ENCODE measurements around the gene ZNF710. TPM values are rescaled to one million over a fixed set of nuclear protein-coding genes. Genes with fewer than 3 reads are reported as not detected.
"Not testable (repeated sequence)": the region's sequence is repeated elsewhere in the genome, so short reads cannot be mapped to it uniquely, and the experiment has no call there.

The ZNF710 gene, protein sequence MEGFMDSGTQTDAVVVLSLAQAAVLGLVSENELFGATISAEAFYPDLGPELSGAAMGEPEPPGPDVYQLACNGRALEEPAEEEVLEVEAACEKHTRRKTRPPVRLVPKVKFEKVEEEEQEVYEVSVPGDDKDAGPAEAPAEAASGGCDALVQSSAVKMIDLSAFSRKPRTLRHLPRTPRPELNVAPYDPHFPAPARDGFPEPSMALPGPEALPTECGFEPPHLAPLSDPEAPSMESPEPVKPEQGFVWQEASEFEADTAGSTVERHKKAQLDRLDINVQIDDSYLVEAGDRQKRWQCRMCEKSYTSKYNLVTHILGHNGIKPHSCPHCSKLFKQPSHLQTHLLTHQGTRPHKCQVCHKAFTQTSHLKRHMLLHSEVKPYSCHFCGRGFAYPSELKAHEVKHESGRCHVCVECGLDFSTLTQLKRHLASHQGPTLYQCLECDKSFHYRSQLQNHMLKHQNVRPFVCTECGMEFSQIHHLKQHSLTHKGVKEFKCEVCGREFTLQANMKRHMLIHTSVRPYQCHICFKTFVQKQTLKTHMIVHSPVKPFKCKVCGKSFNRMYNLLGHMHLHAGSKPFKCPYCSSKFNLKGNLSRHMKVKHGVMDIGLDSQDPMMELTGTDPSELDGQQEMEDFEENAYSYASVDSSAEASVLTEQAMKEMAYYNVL
- 5.4 TPM for total RNA-seq
- long read RNA-seq, partial matches to known transcripts = 4 of 7 reads
- long read RNA-seq, other reads (novel, unspliced or antisense) = 3 of 7 reads

DNA sequence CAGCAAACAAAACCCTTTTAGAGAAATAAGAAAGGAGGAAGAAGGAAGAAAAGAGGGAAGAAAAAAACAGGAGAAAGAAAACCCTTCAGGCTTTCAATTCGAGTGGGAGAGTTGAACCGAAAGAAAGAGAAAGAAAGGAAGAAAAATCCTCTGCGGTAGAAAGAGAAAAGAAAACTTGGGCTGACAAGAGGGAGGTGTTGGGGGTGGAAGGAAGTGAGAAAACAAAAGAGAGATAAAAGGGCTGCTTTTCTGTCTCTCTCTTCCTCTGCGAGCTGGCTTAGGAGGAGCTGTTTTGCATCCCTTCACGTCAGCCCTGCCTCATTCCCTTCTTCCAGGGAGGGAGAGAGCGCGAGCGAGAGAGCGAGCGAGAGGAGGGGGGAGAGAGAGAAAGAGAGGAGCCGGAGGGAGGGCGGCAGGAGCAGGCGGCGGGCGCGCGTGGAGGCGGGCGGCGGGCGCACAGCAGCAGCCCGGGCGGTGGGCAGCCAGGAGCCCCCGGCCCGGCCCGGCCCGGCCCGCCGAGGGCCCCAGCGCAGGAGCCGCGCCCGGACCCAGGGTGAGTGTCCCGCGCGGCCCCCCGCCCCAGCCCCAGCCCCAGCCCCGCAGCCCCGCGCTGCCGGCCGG is at the start of gene ZNF710:
Gene ZNF710, plus strand, starts transcription at position 263 of the 621 bp plus-strand sequence. CDS start 65,814 bp downstream, outside the sequence.
- intact Hi-C loops (cut with DNase I) = loop anchor here (2.0 kb wide), 1 partner anchor 70 kb away; no protein-coding TSS in a partner anchor
- peak; percentile 79 for DNase-seq (ENCODE audit: missing footprints)
- ATAC-seq = peak; percentile 59

DNA sequence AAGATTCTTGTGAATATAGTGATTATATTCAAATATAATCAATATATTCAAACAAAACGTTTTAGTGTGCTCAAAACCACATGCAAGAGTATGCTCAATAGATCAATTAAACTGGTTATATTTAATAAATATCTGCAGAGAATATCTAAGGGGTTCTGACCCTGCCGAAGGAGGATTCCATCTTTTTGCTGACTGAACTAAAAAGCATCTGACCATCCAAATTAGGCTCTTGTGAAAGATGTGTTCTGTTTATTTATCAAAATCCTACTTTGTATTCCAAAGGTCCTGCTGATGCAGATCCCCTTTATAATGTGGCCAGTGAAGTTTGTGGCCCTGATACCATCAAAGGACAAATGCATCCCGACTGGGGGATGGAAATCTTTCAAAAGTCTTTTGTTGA is 46.6 kb upstream of the ZNF710 start:
- ATAC-seq = no peak
- intact Hi-C loops (cut with DNase I) = no loop called here
- DNase-seq (ENCODE audit: missing footprints) = no peak

DNA sequence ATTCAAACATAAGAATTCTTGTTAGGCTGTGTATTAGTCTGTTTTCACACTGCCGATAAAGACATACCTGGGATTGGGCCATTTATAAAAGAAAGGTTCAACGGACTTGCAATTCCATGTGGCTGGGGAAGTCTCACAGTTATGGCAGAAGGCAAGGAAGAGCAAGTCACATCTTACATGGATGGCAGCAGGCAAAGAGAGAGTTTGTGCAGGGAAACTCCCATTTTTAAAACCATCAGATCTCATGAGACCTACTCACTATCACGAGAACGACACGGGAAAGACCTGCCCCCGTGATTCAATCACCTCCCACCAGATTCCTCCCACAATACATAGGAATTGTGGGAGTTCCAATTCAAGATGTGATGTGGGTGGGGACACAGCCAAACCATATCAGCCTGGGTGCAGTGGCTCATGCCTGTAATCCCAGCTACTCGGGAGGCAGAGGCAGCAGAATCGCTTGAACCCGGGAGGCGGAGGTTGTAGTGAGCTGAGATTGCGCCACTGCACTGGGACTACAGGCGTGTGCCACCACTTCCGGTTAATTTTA is 45.6 kb upstream of the ZNF710 start:
- DNase-seq (ENCODE audit: missing footprints); intact Hi-C loops (cut with DNase I); ATAC-seq: not testable (repeated sequence)

DNA sequence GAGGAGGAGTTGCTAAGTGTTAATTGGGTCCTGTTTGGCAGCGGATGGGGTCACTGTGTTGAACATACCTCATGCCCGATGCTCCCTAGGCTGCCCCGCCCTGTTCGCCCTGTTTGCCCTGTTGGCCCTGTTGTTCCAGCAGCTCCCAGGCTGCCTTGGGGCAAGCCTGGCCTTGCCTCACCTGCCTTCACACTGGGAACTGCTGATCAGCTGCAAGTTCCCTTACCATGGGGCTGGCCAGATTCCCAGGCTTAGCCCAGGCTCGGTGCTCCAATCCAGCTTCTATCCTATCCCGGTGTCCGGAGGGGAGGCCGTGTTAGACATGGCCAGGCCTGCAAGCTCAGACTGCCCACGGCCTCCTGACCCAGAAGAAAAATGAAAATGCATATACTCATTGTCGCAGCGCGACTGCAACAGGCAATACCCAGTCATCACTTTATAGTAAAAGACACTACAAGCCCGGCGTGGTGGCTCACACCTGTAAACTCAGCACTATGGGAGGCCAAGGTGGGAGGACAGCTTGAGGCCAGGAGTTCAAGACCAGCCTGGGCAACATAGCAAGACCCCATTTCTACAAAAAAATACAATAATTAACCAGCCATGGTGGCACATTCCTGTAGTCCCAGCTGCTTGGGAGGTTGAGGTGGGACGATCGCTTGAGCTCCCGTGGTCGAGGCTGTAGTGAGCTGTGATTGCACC is 42.9 kb upstream of the ZNF710 start:
- DNase-seq (ENCODE audit: missing footprints) (no peak), ATAC-seq (no peak)
- intact Hi-C loops (cut with DNase I) = no loop called here

DNA sequence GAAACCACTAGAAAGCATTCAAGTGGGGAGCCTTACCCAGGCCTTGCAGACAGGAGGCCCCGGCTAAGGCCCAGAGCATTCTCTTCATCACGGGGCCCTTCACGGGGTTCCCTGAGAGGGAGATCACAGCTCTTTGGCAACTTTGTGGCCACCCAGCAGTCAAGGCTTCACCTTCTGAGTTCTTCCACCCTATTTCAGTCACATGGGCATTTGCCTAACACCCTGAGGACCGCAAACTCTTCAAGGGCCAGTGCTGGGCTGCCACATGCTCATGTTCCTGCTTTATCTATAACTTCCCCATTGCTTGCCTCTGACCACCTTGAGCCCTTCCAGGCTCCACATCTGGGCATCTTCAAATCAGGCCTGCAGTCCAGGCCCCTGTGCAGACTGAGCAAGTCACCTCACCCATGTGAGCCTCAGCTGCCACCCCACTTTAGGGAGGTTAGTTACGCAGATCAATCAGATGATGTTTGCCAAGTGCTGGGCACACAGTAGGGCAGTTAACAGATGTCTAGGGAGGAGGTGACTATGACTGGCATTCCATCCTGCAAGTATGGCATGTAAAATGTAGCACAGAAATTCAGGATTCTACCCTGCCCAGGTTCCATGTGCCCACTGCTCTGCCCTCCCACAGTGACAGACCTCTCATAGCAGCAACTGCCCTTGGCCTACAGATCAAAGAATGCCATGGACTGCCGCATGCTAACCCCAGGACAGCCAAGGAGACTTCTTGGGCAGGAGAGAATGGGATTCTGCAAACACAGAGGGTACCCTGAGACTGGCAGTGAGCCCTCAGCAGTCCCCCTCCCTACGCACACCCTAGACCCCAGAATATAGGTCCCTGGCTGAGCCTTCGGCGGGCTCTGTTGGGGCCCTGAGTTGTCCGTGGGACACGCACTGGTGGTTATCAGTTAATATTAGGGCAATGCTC is 37.6 kb upstream of the ZNF710 start:
- DNase-seq (ENCODE audit: missing footprints) (peak; percentile 82), ATAC-seq (peak; percentile 52)

DNA sequence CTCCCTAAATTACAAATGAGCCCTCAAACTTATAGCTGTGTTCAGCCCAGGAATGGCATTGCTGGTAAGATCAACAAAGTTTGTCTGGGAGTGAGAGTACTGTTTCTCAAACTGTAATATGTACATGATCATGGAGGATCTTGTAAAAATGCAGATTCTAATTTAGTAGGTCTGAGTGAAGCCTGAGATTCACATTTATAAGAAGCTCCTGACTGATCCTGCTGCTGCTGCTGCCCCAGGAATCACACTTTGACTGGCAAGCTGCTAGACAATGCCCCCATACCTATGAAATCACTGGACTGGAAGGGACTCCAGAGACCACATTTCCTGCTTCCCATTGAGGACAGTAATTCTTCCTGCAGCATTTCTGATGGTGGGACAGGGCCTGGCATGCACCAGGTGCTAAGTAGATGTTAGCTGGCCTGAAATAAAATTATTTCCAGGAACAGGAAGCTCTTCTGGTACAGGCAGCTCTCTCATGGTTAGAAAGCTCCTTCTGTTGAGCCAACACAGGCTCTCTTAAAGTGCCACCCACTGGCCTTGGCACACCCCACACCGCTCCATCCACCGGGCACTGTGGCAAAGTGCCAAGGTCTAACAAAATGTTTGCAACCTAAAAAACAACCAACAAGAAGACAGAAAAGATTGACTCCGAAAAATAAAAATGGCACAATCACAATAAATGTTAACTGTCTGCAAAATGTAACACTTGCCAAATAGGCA is 36.7 kb upstream of the ZNF710 start:
- intact Hi-C loops (cut with DNase I) = no loop called here
- no peak for DNase-seq (ENCODE audit: missing footprints)
- ATAC-seq = peak; percentile 56

More for the DNA sequence above, 37.6 kb upstream of the ZNF710 start:
- intact Hi-C loops (cut with DNase I) = no loop called here

DNA sequence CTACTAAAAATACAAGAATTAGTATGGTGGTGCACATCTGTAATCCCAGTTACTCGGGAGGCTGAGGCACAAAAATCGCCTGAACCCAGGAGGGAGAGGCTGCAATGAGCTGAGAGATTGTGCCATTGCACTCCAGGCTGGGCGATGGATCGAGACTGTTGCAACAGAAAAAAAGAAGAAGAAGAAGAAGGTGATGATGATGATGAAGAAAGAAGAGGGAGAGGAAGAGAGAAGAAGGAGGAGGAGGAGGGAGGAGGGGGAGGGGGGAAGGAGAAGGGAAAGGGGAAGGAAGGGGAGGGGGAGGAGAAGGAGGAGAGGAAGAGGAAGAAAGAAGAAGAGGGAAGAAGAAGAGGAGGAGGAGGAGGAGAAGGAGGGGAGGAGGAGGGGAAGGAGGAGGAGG is 33.2 kb upstream of the ZNF710 start:
- ATAC-seq (no peak), DNase-seq (ENCODE audit: missing footprints) (no peak)
- intact Hi-C loops (cut with DNase I) = no loop called here

DNA sequence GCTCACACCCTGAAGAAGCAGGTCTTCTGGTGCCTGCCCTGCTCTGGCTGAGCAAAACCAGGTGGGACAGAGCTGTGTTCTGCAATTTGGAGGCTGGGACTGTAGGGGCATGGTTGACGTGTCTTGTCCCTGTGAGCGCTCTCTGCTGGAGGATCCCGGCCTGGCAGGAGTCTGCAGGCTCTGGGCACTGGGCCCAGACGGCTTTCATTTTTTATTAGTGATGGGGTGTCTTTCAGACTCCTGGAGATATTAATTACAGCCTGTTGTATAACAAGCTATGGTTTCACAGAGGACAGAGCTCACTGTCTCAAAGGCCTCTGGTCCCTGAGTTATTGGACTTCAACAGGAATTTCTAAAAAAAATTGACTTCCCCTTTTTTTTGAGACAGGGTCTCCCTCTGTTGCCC is 29.5 kb upstream of the ZNF710 start:
- intact Hi-C loops (cut with DNase I) = loop anchor here (5.0 kb wide), 1 partner anchor 209 kb away; no protein-coding TSS in a partner anchor
- no peak for DNase-seq (ENCODE audit: missing footprints)
- peak; percentile 80 for ATAC-seq

DNA sequence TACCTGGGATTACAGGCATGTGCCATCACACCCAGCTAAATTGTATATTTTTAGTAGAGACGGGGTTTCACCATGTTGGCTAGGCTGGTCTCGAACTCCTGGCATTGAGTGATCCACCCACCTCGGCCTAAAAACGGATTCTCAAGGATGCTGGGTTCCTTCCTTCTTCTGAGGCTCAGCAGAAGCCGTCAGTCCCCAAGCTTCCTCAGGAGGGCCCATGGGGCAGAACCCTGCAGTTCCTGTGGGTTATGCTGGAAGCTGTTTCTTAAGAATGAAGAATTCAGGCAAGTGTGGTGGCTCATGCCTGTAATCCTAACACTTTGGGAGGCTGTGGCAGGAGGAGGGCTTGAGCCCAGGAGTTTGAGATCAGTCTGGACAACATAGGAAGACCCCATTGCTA is 29.0 kb upstream of the ZNF710 start:
- intact Hi-C loops (cut with DNase I) = loop anchor here (5.0 kb wide), 1 partner anchor 210 kb away; no protein-coding TSS in a partner anchor
- ATAC-seq (no peak), DNase-seq (ENCODE audit: missing footprints) (no peak)

DNA sequence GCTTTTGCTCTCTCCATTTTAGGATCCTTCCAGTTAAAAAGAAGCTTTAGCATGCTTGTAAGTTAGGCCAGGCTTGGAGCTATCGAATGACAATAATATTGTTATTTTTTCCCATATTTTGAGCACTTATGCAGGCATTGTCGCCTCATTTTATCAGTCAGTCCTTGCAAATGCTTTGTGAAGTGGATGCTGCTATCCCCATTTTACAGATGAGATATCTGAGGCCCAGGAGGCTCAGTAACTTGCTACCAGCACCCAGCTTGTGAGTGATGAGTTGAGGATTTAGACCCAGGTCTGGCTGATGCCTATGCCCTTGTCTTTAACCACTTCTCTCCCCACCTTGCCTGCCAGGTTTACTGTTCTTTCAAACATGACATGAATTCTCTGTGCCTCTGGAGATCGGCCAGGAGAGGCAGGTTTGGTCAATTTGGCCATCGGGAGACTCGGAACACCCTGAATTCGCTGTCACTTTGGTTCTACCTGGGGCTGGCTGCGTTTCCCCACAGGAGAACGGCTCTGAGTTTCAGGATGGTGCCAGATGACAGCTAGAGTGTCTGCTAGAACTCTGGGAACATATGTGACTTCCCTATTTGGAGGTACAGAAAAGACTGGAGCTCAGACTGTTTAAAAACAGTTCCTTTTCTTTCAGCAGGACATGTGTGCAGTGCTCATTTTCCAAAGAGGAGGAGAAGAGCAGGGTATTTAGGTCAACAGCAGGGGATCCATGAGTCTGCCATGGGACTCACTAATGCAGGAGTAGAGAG is 25.5 kb upstream of the ZNF710 start:
- intact Hi-C loops (cut with DNase I) = no loop called here
- no peak for DNase-seq (ENCODE audit: missing footprints)
- ATAC-seq = peak; percentile 60

DNA sequence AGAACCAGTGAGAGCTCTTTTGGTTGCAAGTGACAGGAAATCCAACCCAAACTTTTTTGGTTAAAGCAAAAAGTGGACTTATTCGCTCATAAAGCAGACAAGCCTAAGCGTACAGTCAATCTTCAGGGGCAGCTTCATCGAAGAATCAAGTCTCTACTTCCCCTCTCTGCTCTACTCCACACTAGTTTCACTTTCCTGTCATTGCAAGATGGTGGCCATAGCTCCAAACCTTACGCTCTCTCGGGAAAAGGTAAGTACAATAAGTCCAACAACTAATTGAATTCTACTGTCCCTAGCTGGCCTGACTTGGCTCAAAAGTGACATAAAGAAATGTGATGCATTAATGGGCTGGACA is 24.9 kb upstream of the ZNF710 start:
- intact Hi-C loops (cut with DNase I) = no loop called here
- ATAC-seq = no peak
- DNase-seq (ENCODE audit: missing footprints) = no peak

DNA sequence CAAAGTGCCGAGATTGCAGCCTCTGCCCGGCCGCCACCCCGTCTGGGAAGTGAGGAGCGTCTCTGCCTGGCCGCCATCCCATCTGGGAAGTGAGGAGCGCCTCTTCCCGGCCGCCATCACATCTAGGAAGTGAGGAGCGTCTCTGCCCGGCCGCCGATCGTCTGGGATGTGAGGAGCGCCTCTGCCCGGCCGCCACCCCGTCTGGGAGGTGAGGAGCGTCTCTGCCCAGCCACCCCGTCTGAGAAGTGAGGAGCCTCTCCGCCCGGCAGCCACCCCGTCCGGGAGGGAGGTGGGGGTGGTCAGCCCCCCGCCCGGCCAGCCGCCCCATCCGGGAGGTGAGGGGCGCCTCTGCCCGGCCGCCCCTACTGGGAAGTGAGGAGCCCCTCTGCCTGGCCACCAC is 23.3 kb upstream of the ZNF710 start:
- ATAC-seq; intact Hi-C loops (cut with DNase I); DNase-seq (ENCODE audit: missing footprints): not testable (repeated sequence)

DNA sequence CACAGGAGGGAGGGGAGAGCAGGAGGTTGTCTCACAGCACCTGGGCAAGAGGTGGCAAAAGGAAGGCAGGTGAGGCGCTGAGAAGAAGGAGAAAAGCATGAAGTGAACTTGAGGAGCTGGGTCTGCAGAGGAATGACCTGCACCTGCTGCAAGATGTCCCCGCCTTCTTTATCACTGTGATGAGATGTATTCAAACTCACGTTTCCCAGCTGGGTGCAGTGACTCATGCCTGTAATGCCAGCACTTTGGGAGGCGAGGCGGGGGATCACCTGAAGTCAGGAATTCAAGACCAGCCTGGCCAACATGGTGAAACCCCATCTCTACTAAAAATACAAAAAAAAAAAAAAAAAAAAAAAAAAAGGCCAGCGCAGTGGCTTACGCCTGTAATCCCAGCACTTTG is 22.2 kb upstream of the ZNF710 start:
- DNase-seq (ENCODE audit: missing footprints) (no peak), ATAC-seq (no peak)
- intact Hi-C loops (cut with DNase I) = no loop called here

DNA sequence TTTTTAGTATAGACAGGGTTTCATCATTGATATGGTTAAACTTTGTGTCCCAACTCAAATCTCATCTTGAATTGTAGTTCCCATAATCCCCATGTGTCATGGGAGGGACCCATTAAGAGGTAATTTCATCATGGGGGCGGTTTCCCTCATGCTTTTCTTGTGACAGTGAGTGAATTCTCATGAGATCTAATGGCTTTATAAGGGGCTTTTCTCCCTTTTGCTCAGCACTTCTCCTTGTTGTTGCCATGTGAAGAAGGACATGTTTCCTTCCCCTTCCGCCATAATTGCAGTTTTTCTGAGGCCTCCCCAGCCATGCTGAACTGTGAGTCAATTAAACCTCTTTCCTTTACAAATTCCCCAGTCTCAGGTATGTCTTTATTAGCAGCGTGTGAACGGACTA is 20.2 kb upstream of the ZNF710 start:
- intact Hi-C loops (cut with DNase I) = no loop called here
- DNase-seq (ENCODE audit: missing footprints) (no peak), ATAC-seq (no peak)

DNA sequence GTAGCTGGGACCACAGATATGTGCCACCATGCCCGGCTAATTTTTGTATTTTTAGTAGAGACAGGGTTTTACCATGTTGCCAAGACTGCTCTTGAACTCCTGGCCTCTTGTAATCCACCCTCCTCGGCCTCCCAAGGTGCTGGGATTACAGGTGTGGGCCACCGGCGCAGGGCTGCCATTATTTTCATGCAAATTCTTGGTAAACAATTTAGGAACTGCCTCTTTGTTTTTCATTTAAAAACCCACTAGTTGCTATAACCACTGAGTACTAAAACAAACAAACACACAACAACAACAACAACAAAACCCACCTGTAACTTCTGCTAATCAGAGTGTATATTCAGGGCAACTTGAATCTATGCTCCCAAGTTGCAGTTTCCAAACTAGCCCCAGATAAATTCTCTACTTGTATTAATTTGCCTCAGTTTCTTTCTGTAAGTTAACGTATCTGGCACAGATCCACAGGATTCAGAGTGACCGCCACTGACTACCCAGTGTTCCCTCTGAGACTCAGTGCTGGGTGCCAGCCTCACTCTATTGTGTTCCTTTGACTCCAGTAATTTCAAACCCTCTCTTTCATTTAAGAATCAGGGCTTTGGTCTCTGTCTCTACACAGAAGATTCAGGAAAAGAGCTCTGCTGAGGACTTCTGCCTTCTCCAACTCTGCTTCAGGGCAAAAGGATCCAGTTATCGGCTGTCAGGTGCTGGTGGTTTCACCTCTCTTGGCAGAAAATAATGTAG is 18.6 kb upstream of the ZNF710 start:
- DNase-seq (ENCODE audit: missing footprints) (no peak), ATAC-seq (no peak)
- intact Hi-C loops (cut with DNase I) = no loop called here

DNA sequence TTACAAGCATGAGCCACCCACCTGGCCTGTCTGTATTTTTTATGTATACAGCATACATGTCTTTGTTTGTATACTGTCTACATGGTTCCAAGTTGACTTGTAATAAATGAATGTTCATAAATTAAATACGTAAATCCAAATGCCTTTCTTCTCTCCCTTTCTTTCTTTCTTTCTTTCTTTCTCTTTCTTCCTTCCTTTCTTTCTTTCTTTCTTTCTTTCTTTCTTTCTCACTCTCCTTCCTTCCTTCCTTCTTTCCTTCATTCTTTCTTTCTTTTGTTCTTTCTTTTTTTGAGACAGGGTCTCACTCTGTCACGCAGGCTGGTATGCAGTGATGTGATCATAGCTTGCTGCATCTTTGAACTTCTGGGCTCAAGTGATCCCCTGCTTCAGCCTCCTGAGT is 17.1 kb upstream of the ZNF710 start:
- intact Hi-C loops (cut with DNase I) = no loop called here
- DNase-seq (ENCODE audit: missing footprints) (no peak), ATAC-seq (no peak)
